ENCODE data around the gene RFK.

DNA sequence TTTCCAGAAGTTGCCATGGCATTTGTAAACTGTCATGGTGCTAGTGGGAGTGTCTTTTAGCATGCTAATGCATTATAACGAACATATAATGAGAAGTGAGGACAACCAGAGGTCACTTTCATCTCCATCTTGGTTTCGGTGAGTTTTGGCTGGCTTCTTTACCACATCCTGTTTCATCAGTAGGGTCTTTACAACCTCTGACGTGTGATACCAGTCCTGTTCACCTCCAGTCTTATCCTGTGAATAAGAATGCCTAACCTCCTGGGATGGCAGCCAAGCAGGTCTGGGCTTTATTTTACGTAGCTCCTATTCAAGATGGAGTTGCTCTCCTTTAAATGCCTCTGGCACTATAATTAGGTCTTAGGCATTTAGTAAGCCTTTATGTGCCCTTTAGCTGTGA is 20.4 kb upstream of the RFK start:
- TF ChIP-seq, protein P1, sequence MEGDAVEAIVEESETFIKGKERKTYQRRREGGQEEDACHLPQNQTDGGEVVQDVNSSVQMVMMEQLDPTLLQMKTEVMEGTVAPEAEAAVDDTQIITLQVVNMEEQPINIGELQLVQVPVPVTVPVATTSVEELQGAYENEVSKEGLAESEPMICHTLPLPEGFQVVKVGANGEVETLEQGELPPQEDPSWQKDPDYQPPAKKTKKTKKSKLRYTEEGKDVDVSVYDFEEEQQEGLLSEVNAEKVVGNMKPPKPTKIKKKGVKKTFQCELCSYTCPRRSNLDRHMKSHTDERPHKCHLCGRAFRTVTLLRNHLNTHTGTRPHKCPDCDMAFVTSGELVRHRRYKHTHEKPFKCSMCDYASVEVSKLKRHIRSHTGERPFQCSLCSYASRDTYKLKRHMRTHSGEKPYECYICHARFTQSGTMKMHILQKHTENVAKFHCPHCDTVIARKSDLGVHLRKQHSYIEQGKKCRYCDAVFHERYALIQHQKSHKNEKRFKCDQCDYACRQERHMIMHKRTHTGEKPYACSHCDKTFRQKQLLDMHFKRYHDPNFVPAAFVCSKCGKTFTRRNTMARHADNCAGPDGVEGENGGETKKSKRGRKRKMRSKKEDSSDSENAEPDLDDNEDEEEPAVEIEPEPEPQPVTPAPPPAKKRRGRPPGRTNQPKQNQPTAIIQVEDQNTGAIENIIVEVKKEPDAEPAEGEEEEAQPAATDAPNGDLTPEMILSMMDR (IDR thresholded peaks at IDR 0.05; ENCODE audit: poor library complexity, severe bottlenecking): no peak
- no peak for TF ChIP-seq EZH2 (IDR thresholded peaks at IDR 0.05; ENCODE audit: borderline replicate concordance, insufficient read depth, low read length, poor library complexity, severe bottlenecking)
- no peak for TF ChIP-seq REST (IDR thresholded peaks at IDR 0.05; ENCODE audit: borderline replicate concordance)
- no peak for TF ChIP-seq POLR2AphosphoS5 (IDR thresholded peaks at IDR 0.05)
- TF ChIP-seq MXI1 (conservative IDR thresholded peaks at IDR 0.05; ENCODE audit: poor library complexity, severe bottlenecking): no peak
